ENCODE data around the gene MDC1.

The MDC1 gene

DNA sequence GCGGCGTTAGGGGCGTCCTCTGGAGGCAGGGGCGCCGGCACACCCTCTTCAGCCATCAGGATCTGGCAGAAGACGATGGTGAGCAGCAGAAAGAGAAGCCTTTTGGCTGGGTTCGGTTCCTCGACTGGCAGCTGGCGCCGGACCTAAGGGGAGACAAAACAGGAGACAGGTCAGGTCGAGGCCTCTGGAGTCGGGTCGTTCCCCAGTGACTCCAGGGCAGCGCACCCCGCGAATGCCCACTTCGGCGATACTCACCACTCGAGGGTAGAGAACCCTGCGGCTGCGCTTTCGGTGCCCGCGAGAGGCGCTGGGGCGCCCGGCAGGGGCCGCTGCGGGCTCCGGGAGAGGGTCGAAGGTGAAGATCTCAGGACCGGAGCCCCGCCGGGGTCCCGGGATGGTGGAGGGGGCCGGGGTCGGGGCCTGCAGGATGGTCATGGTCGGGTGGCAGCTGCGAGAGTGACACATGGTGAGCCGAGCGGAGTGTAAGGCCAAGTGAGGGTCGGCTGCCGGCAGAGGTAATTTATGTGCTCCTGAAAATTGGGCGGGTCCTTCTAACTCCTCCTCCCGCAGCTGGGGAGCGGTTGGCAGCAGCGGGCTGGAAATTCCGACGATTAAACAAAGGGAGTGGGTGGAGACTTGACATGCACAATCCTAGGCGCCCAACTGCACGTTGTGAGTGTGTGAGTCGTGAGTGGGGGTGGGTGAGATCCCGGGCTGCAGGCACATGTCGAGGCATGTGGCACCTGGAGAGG lies 27.1 kb upstream of the MDC1 start, which contains the start of gene IER3 (continued):
- no peak for TF ChIP-seq ZNF426 (tag by site-specific recombination; IDR thresholded peaks at IDR 0.05)
- TF ChIP-seq, protein P1, sequence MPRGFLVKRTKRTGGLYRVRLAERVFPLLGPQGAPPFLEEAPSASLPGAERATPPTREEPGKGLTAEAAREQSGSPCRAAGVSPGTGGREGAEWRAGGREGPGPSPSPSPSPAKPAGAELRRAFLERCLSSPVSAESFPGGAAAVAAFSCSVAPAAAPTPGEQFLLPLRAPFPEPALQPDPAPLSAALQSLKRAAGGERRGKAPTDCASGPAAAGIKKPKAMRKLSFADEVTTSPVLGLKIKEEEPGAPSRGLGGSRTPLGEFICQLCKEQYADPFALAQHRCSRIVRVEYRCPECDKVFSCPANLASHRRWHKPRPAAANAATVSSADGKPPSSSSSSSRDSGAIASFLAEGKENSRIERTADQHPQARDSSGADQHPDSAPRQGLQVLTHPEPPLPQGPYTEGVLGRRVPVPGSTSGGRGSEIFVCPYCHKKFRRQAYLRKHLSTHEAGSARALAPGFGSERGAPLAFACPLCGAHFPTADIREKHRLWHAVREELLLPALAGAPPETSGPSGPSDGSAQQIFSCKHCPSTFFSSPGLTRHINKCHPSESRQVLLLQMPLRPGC (tag by site-specific recombination; IDR thresholded peaks at IDR 0.05) = peak; percentile 88
- peak; percentile 42; the same call in 1 of the 2 replicates for TF ChIP-seq OSR2 (tag by site-specific recombination; IDR thresholded peaks at IDR 0.05)
- TF ChIP-seq ZNF140 (tag by site-specific recombination; IDR thresholded peaks at IDR 0.05) = no peak
- 0 out of 2 replicates have a peak, but pooled peaks have one; percentile 60 for TF ChIP-seq KLF7 (tag by site-specific recombination; IDR thresholded peaks at IDR 0.05; ENCODE audit: borderline replicate concordance)
- TF ChIP-seq ZBTB21 (tag by site-specific recombination; IDR thresholded peaks at IDR 0.05) = 0 out of 2 replicates have a peak, but pooled peaks have one; percentile 10
- TF ChIP-seq SP2 (tag by site-specific recombination; IDR thresholded peaks at IDR 0.05) = peak; percentile 64
- no peak for TF ChIP-seq ZNF521 (tag by site-specific recombination; IDR thresholded peaks at IDR 0.05)
- TF ChIP-seq ZFP69B (tag by site-specific recombination; IDR thresholded peaks at IDR 0.05) = peak; percentile 56; the same call in 1 of the 2 replicates
- TF ChIP-seq, protein P2, sequence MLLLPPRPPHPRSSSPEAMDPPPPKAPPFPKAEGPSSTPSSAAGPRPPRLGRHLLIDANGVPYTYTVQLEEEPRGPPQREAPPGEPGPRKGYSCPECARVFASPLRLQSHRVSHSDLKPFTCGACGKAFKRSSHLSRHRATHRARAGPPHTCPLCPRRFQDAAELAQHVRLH (tag by site-specific recombination; IDR thresholded peaks at IDR 0.05) = peak; percentile 41; the same call in 1 of the 2 replicates
- TF ChIP-seq ZNF112 (tag by site-specific recombination; IDR thresholded peaks at IDR 0.05) = no peak
- TF ChIP-seq, protein P3, sequence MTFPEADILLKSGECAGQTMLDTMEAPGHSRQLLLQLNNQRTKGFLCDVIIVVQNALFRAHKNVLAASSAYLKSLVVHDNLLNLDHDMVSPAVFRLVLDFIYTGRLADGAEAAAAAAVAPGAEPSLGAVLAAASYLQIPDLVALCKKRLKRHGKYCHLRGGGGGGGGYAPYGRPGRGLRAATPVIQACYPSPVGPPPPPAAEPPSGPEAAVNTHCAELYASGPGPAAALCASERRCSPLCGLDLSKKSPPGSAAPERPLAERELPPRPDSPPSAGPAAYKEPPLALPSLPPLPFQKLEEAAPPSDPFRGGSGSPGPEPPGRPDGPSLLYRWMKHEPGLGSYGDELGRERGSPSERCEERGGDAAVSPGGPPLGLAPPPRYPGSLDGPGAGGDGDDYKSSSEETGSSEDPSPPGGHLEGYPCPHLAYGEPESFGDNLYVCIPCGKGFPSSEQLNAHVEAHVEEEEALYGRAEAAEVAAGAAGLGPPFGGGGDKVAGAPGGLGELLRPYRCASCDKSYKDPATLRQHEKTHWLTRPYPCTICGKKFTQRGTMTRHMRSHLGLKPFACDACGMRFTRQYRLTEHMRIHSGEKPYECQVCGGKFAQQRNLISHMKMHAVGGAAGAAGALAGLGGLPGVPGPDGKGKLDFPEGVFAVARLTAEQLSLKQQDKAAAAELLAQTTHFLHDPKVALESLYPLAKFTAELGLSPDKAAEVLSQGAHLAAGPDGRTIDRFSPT (tag by site-specific recombination; IDR thresholded peaks at IDR 0.05) = peak; percentile 81
- no peak for TF ChIP-seq ZNF416 (tag by site-specific recombination; IDR thresholded peaks at IDR 0.05)
- peak; percentile 91 for TF ChIP-seq ZEB2 (tag by site-specific recombination; IDR thresholded peaks at IDR 0.05)
- TF ChIP-seq KLF8 (tag by site-specific recombination; IDR thresholded peaks at IDR 0.05) = peak; percentile 54
- TF ChIP-seq GLIS2 (tag by site-specific recombination; IDR thresholded peaks at IDR 0.05) = peak; percentile 77
- peak; percentile 32; the same call in 1 of the 2 replicates for TF ChIP-seq ZNF10 (tag by site-specific recombination; IDR thresholded peaks at IDR 0.05)
- TF ChIP-seq YY1 (tag by site-specific recombination; IDR thresholded peaks at IDR 0.05) = 0 out of 2 replicates have a peak, but pooled peaks have one; percentile 13
- TF ChIP-seq SP3 (tag by site-specific recombination; IDR thresholded peaks at IDR 0.05) = peak; percentile 78
- TF ChIP-seq ZNF626 (tag by site-specific recombination; IDR thresholded peaks at IDR 0.05) = no peak
- peak; percentile 94 for TF ChIP-seq ZIC2 (tag by site-specific recombination; IDR thresholded peaks at IDR 0.05)
- peak; percentile 87; the same call in 1 of the 2 replicates for TF ChIP-seq ZNF391 (tag by site-specific recombination; IDR thresholded peaks at IDR 0.05; ENCODE audit: borderline replicate concordance, low read depth)
- TF ChIP-seq ZFP37 (tag by site-specific recombination; IDR thresholded peaks at IDR 0.05) = 0 out of 2 replicates have a peak, but pooled peaks have one; percentile 18
- TF ChIP-seq ZNF302 (tag by site-specific recombination; IDR thresholded peaks at IDR 0.05; ENCODE audit: low read depth) = no peak
- TF ChIP-seq, protein P4, sequence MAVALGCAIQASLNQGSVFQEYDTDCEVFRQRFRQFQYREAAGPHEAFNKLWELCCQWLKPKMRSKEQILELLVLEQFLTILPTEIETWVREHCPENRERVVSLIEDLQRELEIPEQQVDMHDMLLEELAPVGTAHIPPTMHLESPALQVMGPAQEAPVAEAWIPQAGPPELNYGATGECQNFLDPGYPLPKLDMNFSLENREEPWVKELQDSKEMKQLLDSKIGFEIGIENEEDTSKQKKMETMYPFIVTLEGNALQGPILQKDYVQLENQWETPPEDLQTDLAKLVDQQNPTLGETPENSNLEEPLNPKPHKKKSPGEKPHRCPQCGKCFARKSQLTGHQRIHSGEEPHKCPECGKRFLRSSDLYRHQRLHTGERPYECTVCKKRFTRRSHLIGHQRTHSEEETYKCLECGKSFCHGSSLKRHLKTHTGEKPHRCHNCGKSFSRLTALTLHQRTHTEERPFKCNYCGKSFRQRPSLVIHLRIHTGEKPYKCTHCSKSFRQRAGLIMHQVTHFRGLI (tag by site-specific recombination; IDR thresholded peaks at IDR 0.05) = peak; percentile 91
- TF ChIP-seq GFI1B (tag by site-specific recombination; IDR thresholded peaks at IDR 0.05) = no peak
- no peak for TF ChIP-seq ZNF843 (tag by site-specific recombination; IDR thresholded peaks at IDR 0.05)
- TF ChIP-seq ZBTB20 (tag by site-specific recombination; IDR thresholded peaks at IDR 0.05) = peak; percentile 73; the same call in 1 of the 2 replicates
- TF ChIP-seq, protein P5, sequence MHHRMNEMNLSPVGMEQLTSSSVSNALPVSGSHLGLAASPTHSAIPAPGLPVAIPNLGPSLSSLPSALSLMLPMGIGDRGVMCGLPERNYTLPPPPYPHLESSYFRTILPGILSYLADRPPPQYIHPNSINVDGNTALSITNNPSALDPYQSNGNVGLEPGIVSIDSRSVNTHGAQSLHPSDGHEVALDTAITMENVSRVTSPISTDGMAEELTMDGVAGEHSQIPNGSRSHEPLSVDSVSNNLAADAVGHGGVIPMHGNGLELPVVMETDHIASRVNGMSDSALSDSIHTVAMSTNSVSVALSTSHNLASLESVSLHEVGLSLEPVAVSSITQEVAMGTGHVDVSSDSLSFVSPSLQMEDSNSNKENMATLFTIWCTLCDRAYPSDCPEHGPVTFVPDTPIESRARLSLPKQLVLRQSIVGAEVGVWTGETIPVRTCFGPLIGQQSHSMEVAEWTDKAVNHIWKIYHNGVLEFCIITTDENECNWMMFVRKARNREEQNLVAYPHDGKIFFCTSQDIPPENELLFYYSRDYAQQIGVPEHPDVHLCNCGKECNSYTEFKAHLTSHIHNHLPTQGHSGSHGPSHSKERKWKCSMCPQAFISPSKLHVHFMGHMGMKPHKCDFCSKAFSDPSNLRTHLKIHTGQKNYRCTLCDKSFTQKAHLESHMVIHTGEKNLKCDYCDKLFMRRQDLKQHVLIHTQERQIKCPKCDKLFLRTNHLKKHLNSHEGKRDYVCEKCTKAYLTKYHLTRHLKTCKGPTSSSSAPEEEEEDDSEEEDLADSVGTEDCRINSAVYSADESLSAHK (tag by site-specific recombination; IDR thresholded peaks at IDR 0.05) = 0 out of 2 replicates have a peak, but pooled peaks have one; percentile 19
- peak; percentile 41; the same call in 1 of the 2 replicates for TF ChIP-seq ZNF629 (tag by site-specific recombination; IDR thresholded peaks at IDR 0.05)
- peak; percentile 72 for TF ChIP-seq BCL11A (tag by site-specific recombination; IDR thresholded peaks at IDR 0.05; ENCODE audit: low read depth)
- no peak for TF ChIP-seq ZNF248 (tag by site-specific recombination; IDR thresholded peaks at IDR 0.05)
- peak; percentile 53; the same call in 1 of the 2 replicates for TF ChIP-seq ZNF423 (tag by site-specific recombination; IDR thresholded peaks at IDR 0.05)
